Medulla oblongata (tissue), 1 donor: Measurements from ENCODE around the gene FN1.
A peak's percentile ranks its signal among the peaks of the same experiment; 100 is the strongest.

Source experiments
- DNase-seq: peaks from one replicate; pipeline ENCODE4 v3.0.0-alpha.2; 2015; ENCODE audit errors: extremely low spot score

FN1 gene

GRCh38 chr2:215435870-215436704 is at the start of gene FN1:
Gene FN1, minus strand, starts transcription at chr2:215436068. Its CDS starts 266 bp downstream, at chr2:215435802.
- peak; percentile 78 for DNase-seq

GRCh38 chr2:215485032-215485431 is 49.2 kb upstream of the FN1 start:
- no peak for DNase-seq

DNA sequence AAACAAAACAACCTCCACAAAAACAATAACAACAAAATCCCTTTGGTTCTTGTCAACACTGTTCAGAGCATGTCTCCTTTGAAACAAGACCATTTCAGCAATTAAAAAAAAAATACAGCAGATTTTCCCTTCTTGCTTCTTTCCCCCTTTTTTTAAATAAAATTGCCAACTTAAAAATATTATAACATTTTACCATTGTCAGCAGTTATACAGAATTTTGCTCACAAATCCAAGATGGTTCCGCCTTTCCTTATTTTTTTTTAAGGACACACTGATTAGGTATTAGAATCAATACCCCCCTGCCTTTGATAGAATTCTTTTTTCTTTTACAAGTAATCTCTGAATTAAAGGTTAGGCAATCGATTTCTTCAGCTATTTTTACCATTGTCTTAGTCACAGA is 48.7 kb upstream of the FN1 start:
- DNase-seq, result no peak

GRCh38 chr2:215483431-215483830 is 47.6 kb upstream of the FN1 start:
- DNase-seq, result no peak

DNA sequence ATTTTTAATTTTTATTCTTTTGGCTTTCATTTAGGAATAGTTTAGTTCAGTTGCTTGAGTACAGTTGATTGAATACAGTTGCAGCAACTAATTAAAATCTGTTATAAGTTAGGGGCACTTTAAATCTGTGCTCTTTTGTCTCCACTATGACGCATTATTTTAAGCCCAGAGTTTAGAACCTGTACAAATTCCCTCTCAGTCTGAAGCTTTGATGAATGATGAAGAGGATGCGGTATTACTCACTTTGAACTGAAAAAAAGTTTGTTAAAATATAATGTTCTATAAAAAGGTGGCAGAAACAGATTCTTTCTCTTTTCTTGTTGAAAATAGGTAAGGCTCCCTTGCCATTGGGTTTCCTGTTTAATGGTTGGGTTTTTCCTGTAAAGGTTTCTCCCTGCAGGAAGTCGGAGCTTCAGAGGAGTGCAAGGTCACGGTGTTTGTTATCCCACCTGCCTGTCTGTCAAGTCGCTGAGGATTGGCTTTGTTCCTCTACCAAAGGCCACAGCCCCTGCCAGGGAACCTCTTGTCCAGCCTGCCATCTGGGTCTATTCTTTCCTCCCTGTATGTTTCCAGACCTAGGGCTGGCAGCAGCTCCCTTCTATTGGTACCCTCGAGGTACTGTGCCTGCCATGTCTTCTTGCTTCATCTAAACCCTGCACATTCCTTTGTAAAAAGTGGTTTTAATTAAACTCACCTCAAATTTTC is 43.8 kb upstream of the FN1 start:
- no peak for DNase-seq

DNA sequence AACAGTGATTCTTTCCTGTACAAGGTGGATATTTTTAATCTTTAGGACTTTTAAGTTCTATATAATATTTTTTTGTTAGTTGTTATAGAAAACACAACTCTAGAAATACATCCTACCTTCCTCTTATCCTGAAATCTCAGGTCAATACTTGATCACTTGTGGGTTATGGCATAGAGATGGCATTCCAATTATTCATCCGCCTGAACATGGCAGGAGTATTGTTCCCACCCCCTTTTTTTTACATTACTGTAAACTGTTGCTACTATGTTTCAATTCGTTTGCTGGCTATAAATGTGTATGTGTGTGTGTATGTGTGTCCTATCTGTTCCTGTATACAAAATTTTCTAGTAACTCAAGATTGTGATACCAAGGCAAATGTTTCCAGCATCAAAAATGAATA is 43.3 kb upstream of the FN1 start:
- DNase-seq, result no peak

- no peak for DNase-seq
Observed at GRCh38 chr2:215476424-215476823, 40.6 kb upstream of the FN1 start.

GRCh38 chr2:215466097-215466909 is 30.4 kb upstream of the FN1 start:
- no peak for DNase-seq

DNA sequence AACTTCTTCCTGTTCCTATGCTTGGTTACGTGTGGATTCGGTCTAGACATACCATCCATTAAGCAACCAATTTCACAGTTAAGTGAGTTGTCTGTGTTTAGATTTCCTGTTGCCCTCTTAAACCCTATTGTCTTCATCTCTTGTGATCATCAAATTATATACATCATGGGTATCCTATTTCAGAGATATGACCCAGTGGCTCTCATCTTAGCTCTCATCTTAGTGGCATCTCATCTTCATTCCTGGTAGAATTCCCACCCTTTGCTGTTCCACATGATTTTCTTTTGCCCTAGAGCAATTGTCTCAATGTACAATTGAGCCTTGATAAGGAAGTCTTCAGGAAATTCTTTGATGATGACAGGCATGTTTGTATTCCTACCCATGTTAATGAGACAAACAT is 29.4 kb upstream of the FN1 start:
- DNase-seq, result no peak

- no peak for DNase-seq
Observed at GRCh38 chr2:215461836-215462532, 26.1 kb upstream of the FN1 start.

DNA sequence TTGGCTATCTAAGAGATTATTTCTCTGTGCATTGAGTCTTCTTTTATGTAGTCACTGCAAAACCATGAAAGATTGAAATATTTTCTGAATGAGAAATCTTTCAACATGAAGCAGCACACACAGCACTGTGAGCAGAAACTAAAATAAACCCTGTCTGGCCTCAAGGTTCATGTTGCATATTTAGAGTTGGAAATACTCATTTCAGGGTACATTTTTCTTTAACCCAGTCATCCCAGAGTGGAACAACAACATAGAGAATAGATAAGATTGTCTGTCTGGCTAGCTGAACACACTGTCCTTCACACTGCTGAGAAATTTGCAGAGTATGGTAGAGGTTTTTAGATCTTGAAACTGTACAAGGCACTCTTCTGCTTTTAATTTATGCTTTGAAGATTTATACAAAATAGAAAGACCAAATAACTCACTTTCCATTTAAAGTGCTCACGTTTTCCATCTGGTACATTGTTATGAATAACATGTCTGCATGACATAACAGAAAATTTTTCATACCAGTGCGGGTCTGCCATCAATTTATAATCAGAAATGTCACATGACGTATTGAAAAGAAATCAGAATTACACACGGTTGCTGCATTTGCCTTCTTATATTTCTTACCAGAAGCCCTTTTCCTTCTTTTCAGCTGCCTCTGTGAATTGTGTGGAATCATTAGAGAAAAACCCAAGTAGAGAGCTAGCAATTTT is 25.0 kb upstream of the FN1 start:
- no peak for DNase-seq

DNA sequence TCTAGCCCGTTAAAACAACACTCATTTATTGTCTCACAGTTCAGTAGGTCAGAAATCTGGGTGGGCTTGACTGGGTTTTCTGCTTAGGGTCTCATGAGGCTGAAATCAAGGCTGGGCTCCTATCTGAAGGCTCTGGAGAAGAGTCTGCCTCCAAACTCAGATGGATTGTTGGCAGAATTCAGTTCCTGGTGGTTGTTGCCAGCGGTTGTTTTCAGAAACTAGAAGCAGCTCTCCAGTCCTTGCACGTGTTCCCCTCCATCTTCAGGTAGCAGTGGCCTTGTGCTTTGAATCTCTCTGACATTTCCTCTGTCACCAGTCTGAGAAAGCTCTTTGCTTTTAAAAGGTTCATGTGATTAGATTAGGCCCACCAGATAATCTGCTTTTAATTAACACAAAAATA is 20.1 kb upstream of the FN1 start:
- DNase-seq, result no peak

DNA sequence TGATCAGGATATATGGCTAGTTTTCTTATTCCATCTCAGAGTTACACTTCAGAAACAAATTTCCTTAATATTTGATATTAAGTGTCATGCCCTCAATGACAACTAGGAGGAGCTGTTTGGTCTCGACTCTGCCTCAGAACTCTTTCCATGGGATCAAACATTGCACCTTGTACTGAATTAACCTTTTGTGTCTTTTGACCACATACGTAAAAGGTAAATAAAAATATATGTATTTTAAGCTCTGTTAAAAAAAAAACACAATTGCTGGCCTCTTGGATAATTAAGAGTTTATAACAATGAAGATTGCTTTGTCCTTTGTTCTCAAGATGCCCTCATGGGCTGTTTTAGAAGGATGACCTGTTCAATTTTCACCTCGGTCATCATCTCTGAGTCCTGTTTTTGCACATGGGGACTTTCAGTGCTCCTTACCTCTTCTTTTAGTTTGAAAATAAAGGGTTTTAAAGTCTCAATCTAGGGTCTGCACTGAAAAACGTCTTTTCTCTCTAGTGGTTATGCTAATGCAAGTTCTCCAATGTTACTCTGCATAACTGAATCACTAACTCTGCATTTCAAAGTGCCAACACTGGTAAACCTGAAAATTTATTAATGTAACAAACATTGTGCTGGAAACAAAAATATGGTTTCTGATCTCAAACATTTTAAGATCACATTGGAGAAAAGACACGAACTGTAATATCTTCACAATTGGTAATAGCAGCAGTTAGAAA is 18.8 kb upstream of the FN1 start:
- DNase-seq, result peak; percentile 57

- no peak for DNase-seq
Observed at GRCh38 chr2:215452725-215453124, 16.9 kb upstream of the FN1 start.

DNA sequence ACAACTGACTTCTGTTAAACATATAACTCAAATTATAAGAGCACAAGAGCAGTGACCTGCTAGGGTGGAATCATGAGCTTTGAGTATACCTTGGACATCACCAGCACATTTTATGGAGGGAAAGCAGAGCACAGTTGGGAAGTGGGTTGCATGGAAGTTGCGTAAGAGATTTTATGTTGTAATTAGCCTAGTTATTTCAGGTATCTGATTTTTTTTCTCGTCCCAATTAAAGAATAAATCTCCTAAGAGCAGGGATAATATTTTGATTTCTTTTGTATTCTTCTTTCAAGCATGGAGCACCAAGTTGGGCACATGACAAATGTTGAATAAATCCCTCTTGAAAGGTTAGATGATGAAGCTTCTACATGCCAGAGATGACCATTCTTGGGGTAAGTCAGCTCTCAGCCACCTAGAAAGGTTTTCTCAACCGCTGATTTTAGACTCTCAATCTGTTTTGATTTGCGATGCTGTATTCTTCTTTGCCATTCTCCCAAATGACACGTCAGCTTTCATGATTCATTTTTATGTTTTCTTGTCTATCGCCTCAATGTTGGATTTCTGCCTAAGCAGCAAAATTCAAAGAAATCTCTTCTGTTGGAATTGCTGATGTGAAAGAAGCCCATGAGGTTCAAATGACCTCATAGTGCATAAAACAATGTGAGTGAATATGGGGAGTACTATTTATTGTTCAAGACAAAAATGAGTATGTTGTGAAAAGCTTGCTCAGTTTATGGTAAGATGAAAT is 15.3 kb upstream of the FN1 start:
- no peak for DNase-seq

DNA sequence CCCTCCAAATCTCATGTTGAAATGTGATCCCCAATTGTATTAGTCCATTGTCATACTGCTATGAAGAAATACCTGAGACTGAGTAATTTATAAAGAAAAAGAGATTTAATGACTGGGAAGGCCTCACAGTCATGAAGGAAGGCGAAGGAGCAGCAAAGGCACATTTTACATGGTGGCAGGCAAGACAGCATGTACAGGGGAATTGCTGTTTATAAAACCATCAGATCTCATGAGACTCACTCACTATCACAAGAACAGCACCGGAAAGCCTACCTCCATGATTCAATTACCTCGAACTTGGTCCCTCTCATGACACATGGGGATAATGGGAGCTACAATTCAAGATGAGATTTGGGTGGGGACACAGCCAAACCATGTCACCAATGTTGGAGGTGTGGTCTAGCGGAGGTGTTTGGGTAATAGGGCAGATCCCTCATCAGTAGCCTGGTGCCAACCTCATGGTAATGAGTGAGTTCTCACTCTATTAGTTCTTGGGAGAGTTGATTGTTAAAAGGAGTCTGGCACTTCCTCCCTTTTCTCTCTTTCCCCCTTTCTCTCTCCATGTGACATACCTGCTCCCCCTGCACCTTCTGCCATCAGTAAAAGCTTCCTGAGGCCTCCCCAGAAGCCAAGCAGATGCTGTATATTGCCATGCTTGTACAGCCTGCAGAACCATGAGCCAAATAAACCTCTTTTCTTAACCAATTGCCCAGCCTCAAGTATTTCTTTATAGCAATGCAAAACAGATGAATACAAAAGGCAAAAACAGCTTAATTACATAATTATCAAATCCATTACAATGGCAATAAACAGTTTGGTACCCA is 14.5 kb upstream of the FN1 start:
- no peak for DNase-seq

DNA sequence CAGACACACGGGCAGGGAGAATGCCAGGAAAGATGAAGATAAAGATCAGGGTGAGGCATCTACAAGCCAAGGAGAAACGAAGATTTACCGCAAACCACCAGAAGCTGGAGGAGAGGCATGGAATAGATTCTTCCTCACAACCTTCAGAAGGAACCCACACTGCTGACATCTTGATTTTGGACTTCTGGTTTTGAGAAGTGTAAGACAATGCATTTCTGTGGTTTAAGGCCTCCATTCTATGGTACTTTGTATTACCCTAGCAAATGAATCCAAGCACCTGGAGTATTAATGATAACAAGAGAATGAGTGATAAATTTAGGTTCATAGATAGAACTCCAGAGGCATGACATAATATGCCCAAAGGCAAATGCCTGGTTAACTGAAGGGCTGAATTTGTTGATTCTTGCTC is 11.8 kb upstream of the FN1 start:
- no peak for DNase-seq

- no peak for DNase-seq
Observed at GRCh38 chr2:215447056-215447455, 11.2 kb upstream of the FN1 start.

GRCh38 chr2:215442401-215442787 is 6.5 kb upstream of the FN1 start:
- DNase-seq, result no peak
